ENCODE data around the gene TBC1D1.

TBC1D1 gene

DNA sequence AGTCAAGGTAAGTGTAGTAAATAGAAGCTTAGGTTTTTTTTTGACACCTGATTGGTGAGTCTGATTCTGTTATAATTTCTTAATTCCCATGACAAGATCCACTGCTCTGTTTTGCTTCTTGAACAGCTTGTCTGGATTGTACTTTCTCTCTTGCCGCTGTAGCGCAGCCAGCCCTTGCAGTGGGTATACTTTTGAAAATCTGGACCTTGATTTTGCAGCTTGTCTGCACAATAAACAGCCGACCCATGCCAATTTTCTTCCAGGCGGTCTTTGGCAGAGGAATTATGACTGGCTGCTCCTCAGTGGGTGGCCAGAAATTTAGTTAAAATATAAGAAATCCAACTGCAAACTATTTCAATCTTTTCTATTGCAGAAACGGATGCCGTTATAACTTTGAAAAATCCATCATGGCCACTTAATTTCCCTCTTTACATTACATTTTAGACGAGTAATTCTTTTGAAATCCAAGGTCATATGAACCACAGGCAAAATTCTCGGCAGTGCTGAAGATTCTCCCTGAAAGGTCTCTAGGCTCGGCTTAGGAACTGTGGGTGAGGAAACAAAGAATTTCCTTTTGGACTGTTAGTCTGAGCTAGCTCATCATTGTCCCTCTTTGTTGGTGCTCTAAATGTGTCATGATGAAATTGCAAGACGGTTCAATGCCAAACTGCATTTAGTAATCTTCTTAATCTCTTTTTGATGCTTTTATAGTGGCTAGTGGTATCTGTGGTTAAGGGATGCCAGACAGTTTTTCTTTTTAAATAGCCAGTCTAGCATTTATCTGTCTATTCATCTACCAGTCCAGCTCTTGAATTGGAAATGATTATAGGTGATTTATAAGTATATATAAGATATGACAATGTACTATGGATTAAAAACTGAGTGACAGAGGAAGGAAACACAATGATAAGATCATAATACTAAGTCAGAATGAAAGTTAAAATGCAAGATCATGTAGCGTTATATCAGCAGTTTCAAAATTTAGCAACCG, 37.8 kb downstream of the TBC1D1 start:
- peak in 1 of 2 donors; percentile 27 for DNase-seq

DNA sequence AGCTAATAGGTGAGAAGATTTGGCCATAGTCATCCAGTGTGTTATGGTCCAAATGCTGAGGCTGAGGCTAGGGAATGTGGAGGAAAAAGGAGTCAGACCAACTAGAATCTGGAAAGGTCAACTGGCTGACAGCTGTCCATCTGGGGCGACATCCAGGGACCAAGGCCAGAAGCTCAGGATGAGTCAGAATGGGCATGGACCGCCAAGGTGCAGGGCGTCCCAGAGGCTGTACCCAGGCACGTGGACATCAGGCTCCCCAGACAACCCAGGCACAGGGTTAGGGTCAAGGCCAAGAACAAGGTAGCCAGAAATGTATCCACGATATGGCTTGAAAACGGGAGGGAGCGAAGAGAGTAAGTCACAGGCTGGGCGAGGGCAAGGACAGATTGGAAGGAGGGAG, 43.2 kb downstream of the TBC1D1 start:
- DNase-seq, result no peak

DNA sequence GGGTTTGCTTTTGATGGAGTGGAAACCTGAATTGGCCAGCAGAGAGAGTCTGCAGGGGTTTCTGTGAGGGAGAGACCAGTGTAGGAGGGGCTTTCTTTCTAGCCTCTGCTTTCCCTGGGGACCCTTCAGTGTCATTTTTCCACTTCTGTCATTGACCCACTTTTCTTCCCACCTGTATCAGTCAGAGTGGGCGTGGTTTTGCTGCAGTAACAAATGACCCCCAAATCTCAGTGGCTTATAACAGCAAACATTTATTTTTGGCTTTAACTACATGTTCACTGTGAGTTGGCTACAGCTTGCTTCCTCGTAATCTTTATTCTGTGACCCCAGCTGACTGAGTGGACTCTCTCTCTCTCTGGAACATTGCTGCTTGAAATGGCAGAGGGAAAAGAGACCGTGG, 43.7 kb downstream of the TBC1D1 start:
- DNase-seq, result no peak

DNA sequence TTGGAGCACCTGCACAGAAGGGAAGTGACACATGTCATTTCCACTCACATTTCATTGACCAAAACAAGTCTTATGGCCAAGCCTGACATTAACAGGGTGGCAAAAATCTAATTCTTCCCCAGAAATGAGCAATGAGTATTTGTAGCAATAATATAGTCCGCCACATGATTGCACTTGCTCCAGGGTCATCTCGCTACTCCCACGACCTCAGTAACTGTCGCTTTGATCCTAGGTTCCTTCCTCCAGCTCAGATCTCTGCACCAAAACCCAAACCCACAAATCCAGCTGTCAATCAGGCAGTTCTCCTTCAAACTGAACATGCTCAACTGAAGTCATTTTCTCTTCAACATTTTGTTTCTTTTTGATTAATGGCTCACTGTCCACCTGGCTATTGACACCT, 44.1 kb downstream of the TBC1D1 start:
- no peak for DNase-seq

DNA sequence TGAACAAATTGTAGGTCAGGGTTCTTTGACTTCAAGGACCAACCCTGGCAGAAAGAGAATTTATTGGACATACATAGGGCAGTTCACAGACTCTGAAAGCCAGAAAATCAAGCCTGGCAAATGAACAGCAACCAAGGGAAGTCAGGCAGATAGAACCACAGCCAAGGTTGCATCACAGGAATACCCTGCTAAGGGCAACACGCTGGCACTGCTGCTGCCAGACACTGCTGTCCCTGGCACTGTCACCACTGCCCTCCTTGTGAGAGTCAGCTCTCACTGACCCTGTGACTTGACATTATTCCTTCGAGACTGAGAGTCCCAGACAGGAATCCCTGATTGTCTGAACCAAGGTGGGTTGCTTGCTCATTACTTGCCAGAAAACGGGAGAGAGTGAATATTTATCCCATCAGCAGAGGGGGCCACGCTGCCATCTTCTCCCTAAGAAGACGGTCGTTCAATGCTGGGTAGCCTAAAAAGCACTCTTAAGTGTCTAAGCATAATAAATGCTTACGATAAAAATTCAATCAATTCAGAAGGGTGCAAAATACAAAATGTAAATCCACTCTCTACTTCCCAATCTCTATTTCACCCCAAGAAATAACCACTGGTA, 46.1 kb downstream of the TBC1D1 start:
- no peak for DNase-seq

DNA sequence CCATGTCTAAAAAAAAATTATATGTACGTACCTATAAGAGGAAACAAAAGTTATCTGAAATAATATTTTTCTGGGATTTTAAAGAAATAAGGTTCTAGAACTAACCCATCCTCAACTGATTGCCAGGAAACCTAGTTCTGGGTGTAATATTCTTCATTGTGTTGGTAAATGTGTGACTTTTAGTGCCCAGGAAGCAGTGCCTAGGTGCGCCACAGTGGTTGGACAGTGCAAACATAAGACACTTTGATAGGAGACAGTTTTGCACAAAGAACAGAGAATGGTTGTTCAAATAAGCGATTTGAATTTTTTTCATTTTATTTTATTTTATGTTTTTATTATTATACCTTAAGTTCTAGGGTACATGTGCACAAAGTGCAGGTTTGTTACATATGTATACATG, 47.3 kb downstream of the TBC1D1 start:
- no peak for DNase-seq

DNA sequence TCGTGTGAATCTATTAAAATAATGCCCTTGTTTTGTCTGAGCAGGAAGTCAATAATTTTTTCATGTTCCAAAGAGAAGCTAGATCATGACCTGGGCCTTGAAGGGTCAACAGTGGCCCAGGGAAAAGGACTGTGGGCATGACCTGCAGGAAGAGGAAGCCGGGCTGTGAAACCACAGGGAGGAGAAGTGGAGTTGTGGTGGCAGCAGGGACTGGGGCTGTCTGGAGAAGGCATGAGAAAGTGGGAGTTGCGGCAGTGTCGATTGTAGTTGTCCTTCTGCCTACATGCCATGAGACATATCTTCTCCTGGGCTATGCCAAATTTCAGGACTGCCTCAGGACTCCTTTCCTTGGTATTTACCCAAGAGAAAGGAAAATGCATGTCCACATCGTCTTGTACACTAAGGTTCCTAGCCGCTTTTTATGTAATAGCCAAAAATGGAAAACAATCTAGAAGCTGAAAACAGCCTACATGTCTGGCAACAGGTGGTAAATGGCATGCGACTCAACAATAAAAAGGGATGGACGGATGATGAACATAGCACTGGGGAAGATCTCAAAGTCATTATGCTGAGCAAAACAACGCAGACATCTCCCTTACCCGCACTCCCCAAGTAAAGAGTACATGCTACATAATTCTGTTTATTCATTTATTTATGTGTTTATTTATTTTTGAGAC, 55.8 kb downstream of the TBC1D1 start:
- peak in 1 of 2 donors; percentile 33 for DNase-seq

DNA sequence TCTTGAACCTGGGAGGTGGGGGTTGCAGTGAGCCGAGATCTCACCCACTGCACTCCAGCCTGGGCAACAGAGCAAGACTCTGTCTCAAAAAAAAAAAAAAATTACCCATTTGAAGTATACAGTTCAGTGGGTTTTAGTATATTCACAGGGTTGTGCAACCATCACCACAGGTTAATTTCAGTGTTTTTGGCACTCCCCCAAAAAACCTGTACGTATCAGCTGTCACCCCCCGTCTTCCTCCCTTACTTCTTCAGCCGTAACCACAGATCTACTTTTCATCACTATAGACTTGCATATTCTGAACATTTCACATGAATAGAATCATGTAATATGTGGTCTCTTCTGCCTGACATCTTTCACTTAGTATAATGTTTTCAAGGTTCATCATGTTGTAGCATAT, 57.7 kb downstream of the TBC1D1 start:
- peak in 1 of 2 donors; percentile 9 for DNase-seq

DNA sequence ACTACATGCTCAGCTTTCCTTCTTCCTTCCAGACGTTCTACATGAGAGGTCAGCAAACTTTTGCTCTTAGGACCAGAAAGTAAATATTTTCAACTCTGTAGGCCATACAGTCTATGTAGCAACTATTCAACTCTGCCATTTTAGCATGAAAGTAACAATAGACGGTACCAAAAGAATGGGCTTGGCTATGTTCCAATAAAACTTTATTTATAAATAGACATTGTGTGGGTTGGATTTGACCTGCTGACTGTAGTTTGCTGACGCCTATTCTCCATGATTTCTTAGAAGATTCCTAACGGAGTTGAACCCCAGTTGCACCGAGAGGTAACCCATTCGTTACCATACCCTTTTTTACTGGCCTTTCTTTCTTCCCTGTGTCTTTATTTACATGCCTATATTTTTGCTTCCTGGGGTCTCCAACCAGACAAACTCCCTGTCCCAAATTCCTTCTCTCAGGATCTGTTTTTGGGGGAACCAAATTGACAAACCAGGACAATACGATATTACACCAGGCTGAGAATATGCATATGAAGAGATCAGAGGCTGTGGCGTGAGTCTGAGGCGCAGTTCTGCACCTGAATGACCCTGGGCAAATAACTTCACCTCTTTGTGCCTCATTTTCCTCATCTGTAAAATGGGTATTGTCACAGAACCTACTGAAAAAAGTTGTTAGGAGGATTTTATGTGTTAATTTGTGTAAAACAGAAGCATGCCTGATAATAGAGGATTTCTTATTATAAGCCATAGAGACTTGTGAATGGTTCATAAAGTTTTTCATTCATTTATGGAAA, 58.9 kb downstream of the TBC1D1 start:
- no peak for DNase-seq

DNA sequence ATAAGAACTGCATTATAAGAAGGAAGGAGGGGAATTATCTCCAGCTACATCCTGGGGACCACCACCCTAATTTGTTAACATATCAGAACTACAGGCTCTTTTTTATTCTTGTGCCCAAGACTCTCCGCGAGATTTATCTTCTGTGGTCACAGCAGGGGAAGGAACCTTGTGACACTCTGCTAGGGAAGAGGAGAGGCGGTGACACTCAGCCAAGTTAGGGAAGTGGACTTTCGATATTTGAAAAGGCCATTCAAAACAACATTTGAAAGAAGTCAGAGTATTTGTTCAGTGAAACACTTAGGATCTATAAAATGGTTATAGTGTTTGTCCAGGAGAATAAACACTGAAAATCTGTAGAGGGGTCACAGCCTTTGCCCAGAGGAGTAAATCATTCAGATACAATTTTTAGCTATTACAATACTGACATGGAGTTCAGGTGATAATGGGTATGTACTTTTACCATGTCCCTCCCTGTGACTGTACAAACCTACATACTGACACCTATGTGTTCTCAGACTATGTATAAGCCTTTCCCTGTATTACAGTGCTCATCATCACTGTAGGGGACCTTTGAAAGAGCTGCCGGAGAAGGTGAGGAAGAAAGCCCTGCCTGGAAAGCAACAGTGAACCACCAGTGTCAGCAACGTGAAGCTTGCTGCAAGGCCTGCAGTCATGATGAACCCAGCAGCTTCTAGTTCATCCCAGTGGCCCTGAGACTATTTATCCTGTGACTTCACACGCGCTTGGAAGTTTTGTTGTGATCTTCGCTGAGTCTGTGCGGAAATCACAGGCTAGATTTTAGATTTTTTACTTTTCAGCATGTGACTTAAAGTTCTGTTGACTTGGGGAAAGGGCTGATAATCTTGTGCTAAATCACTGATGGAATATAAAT, 60.8 kb downstream of the TBC1D1 start:
- DNase-seq, result no peak

DNA sequence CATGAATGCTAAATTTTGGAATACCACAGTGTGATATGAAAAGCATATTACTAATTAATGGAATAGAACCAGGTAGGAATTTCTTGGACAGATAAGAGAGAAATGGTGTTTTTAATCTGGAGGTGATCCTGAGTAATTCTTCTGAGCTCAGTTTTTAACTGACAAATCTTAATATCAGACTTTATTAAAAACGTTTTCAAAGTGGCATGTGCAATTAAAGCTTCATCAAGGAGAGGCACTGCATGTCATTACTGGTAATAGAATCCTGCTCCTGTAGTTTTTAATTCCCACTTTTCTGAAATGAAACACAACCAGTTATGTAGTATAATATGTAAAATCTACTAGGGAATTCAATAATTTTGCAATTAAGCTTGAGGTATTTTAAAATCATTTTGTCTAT, 62.3 kb downstream of the TBC1D1 start:
- DNase-seq, result no peak

DNA sequence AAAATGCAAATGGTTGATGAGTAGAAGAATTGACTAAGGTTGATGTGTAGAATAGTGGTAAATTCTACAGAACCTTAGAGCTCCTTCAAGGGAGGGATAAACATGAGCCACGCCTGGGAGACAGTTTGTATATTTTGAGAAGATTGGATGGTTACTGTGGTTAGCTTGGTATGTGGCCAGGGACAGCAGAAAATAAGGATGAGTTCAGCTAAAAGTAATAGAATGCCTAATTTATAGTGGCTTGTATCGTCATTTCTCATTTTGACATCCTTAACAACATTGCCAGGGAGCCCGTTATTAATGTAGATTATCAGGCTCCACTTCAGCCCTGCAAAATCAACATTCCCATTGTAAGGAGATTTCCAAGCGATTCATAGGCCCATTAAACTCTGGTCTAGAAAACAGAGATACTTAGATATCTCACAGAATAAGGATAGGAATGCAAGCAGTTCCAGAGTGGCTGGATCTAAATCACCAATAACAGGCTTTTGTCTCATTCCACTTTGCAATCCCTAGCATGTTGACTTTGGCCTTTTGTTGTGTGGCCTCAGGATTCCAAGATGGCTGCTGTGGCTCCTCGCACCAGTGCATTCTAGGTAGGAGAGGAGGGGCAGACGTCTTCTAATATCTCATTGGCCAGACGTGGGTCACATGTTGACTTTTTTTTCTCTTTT, 62.9 kb downstream of the TBC1D1 start:
- DNase-seq, result no peak

DNA sequence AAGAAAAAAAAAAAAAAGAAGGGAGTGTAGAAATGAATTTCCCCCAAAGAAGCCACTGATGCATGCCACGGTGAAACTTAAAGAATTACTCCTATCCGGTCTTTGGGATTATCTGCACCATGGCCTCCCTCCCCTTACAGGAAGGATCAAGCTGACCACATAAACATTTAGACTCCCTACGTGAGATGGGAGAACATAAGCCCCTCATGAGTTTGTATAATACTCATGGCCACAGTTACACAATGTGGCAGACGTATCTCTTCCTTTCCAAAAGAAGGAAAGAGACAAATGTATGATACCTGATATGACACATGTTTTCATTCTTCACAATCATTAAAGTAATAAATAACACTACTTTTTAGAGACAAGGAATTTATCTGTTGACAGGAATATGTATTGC, 66.1 kb downstream of the TBC1D1 start:
- no peak for DNase-seq

DNA sequence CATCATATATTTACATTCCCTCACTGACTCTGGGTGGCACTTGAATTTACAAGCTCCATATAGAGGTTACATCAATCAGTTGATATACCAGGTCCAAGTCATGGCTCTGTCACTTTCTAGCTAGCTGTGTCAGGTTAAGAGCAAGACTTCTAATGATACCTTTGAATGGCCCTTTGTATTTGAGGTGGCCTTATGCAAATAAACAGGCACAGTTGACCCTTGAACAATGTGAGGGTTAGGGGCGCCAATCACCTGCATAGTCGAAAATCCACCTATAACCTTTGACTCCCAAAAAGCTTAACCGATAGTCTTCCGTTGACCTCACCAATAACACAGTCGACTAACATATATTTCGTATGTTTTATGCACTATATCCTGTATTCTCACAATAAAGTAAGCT, 68.0 kb downstream of the TBC1D1 start:
- DNase-seq, result no peak

DNA sequence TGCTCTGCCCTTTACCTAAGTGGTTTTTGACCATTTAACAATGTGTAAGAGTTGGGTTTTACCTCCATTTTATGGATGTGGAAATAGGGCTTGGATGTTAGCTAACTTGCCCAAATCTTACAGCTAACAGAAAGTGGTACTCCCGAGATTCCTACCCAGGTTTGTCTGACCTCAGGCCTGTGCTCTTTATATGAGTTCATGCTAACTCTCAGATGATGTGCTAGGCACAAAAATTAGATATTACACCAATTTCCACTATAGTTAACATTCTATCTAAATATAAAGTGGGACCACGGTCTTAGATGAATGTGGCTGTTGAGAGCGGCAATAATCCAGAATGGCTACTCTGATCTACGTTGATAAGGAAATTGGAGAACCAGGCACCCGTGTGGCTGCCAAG, 69.2 kb downstream of the TBC1D1 start, which contains the start of gene PTTG2:
Gene PTTG2, plus strand, starts transcription at position 301 of the 400 bp plus-strand sequence. Its CDS starts 37 bp downstream, at position 338.
- DNase-seq, result no peak

DNA sequence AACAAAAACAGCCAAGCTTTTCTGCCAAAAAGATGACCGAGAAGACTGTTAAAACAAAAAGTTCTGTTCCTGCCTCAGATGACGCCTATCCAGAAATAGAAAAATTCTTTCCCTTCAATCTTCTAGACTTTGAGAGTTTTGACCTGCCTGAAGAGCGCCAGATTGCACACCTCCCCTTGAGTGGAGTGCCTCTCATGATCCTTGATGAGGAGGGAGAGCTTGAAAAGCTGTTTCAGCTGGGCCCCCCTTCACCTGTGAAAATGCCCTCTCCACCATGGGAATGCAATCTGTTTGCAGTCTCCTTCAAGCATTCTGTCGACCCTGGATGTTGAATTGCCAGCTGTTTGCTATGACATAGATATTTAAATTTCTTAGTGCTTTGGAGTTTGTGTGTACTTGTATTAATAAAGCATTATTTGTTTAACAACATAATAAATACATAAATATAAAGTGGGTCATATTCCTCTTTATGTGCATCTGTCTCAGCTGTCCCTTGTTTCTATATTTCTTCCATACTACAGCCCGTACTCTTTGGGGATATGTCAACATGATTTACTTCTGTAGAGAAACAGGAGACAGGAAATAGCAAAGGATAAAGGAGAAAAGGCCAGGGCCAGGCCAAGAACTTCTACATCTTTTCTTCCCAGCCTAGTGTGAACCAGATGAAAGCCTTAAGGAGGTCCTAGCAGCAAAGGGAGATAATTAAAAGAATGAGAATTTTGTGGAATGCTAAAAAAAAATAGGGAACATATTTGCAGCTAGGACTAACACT, 70.0 kb downstream of the TBC1D1 start:
- no peak for DNase-seq

DNA sequence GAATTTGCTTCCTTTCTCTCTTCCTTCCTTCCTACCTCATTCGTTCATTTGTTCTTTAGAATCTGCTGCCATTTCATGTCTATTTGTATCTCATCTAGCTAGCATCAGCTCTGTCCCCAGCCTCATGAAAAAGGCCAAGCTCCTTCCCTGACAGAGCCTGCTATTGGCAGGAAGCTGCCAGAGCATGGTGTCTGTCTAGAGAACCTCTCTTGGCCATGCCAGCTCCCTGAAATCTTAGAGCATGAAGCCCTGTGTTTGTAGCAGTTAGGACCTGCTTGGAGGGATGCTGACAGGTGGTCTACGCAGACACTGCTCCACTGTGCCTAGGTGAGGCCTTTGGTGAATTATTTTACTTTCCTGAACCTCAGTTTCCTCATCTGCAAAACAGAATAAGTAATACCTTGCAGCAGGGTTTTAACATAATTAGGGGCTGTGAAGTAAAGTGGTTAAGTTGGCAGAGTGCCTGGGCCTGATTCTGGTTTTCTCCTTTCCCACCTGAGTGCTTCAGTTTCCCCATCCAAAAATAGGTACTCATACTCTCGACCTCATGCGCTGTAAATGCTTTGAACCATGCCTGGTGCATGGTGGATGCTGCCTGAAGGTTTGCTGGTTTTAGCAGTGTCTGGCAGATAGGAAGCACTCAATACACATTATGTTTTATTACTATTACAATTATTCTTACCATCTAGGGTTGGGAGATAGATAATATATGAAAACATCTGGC, 74.0 kb downstream of the TBC1D1 start:
- DNase-seq, result no peak

DNA sequence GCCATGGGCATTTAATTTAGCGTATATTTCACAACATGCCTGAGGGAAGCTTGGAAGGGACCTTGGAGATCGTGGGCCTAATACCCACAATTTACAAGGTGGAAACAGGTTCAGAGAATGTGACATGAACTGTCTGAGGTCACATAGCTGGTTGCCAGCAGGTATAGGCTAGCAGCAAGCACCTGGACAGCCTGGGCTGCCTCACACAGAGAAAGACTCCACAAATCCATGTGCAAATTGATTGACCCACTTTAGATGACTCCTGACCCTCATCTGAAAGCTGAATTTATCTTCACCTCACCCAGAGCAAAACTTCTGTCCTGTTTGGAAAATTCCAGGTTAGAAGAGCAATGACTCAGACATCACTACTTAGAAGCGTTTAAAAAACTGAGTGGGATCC, 75.2 kb downstream of the TBC1D1 start:
- no peak for DNase-seq

DNA sequence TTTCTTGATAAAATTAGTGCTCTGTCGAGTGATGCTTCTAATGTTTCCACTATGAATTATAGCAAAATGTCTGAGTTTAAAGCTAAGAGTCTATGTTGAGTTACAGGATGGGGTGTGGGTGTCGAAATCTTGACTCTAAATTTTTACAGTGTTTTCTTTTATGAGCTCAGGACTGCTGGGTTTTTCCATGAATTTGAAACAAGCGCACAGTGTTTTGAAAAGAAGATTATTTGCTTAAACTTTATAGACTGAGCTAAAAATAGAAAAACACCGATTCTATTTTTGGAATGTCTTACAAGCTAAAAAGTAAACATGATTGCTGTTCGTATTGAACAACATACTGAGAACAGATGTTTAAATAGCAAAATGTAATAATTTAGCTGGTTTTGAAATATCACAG, 76.9 kb downstream of the TBC1D1 start:
- no peak for DNase-seq

DNA sequence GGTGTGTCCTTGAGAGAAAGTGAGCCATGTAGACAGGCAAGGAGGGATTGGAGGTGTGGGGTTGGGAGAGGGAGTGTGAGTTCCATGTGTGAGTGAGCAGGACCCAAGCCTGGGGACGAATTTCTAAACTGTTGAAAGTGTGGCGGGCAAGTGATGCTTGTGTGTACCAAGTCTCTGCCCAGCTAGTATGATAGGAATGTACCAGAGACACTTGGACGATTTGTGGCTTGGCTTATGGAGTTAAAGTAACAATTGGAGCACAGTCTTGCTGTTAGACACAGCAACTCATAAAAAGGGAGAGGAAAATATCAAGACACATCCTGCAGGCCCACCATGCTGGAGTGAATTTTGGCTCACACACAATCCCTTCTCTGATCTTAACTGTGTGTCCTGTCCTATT, 77.9 kb downstream of the TBC1D1 start:
- no peak for DNase-seq
